ENCODE measurements around the gene AHDC1. TPM values are rescaled to one million over a fixed set of nuclear protein-coding genes. Genes with fewer than 3 reads are reported as not detected.
A peak's percentile ranks its signal among the peaks of the same experiment; 100 is the strongest.

AHDC1 gene
- polyA plus RNA-seq, 2 of the 4 experiments (the other 2 are of a cell fraction) = 1.3 to 11.5 TPM

DNA sequence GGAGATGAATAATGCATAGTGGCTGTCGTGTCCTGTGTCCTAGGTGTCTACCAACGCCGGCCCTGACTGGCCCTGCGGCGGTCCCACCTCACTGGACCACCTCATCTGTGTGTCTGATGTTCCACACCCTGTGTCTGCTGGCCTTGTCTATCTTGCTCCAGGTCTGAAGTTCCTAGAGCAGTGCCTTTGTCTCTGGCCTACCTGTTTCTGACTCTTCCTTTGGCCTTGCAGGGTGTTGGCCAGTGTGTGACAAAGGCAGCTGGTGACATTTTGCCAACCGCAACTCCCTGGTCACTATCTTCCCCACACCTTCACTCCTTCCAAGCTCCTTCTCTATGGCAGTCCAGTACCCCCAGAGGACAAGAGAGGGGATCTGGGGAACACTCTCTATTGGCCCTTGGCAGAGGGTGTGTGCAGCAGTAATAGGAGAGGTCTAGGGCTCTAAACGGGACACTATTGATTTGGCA lies 1.4 kb upstream of the AHDC1 start:
- no peak for FAIRE-seq
- Histone ChIP-seq H3K9me3 (no peaks in the 10 kb centered on the region), H3K4me3 (no peak overlapping the region), H3K4me2 (no peak overlapping the region), H3K27ac (no peak overlapping the region), H3K4me1 (peaks cover 33% of the 10 kb centered on the region)
- ATAC-seq = no peak
- DNase-seq (ENCODE audit: low read depth in 1 of 2, low spot score in 1 of 2) = no peak
- whole genome bisulfite sequencing (ENCODE audit: missing lambda C conversion rate) = 82% methylated on average over 7 of the region's 7 CpGs
- CTCF ChIA-PET = interaction anchor here (0.6 to 23.7 kb wide), 24 partner anchors 9 to 306 kb away, joined by 3 to 314 read pairs (median 6); partner anchors contain the start of gene GPR3
- TF ChIP-seq EHMT2 (IDR thresholded peaks at IDR 0.05; ENCODE audit: low read depth) (no peak), FOXS1 (CRISPR knock-in tag; IDR thresholded peaks at IDR 0.05) (no peak), MAFK (IDR thresholded peaks at IDR 0.05; ENCODE audit: partially characterized antibody) (no peak)
- TF ChIP-seq, protein P1, sequence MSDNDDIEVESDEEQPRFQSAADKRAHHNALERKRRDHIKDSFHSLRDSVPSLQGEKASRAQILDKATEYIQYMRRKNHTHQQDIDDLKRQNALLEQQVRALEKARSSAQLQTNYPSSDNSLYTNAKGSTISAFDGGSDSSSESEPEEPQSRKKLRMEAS (IDR thresholded peaks at IDR 0.05) = no peak
- TF ChIP-seq, protein P2, sequence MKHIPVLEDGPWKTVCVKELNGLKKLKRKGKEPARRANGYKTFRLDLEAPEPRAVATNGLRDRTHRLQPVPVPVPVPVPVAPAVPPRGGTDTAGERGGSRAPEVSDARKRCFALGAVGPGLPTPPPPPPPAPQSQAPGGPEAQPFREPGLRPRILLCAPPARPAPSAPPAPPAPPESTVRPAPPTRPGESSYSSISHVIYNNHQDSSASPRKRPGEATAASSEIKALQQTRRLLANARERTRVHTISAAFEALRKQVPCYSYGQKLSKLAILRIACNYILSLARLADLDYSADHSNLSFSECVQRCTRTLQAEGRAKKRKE (CRISPR knock-in tag; IDR thresholded peaks at IDR 0.05; ENCODE audit: low read depth) = no peak
- POLR2A ChIA-PET = no interaction called here

DNA sequence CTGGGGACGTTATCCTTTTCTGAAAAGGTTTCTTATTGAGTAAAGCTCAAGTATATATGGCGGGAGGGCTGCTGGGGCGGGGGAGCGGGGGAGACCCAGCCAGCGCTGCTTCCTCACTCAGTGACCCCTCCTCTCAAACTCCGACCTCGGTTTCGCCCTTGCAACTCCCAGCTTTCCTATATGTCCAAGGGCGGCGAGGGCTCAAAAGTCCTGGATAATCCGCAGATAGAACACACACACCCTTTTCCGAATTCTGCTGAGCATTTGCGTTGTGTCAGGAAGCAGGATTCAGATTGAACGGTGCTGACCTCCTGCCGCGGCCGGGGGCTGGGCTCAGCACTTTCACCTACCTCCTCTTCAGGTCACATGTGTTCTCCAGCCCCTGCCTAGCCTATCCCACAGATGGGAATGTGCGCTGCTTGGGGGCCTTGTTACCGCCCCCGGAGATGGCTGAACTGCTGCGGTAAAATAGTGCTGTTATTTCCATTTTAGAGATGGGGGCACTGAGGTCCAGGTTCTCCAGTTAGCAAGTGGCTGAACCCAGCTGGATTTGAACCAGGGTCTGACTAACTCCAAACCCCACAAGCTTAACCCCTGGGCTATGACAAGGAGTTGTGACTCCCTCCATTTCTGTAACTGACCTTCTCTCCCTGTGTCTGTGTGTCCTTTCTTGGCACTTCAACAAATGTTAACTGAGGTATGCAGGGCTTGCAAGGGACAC lies 795 bp upstream of the AHDC1 start:
- 58% methylated on average over 20 of the region's 21 CpGs for WGBS (ENCODE audit: missing lambda C conversion rate)
- ATAC-seq (no peak), DNase-seq (ENCODE audit: low read depth in 1 of 2, low spot score in 1 of 2) (no peak), FAIRE-seq (no peak)
- peaks cover 39% of the 10 kb centered on the region for H3K4me1 ChIP-seq
- no peak for TF ChIP-seq CBX8 (IDR thresholded peaks at IDR 0.05)
- no peak for TF ChIP-seq NPAS2 (CRISPR knock-in tag; IDR thresholded peaks at IDR 0.05; ENCODE audit: borderline replicate concordance)
- TF ChIP-seq RARB (CRISPR knock-in tag; IDR thresholded peaks at IDR 0.05) = no peak
- no peak for TF ChIP-seq HDAC2 (IDR thresholded peaks at IDR 0.05)
- no peak for TF ChIP-seq EHF (CRISPR knock-in tag; IDR thresholded peaks at IDR 0.05)
- H3K4me3 ChIP-seq = peak overlapping the region; percentile 90
- no peaks in the 10 kb centered on the region for H3K9me3 ChIP-seq
- ChIA-PET CTCF (interaction anchor here (0.5 to 23.7 kb wide), 23 partner anchors 14 to 322 kb away, joined by 3 to 314 read pairs (median 5); partner anchors contain the start of gene GPR3), POLR2A (interaction anchor here (1.0 kb wide), 1 partner anchor 48 kb away, joined by 6 read pairs; no protein-coding TSS in a partner anchor)
- peak overlapping the region in 1 of 2 experiments; percentile 89; a peak in 2 of 6 replicates for H3K27ac ChIP-seq
- H3K4me2 ChIP-seq = peak overlapping the region; percentile 99; the same call in 2 of the 3 replicates

DNA sequence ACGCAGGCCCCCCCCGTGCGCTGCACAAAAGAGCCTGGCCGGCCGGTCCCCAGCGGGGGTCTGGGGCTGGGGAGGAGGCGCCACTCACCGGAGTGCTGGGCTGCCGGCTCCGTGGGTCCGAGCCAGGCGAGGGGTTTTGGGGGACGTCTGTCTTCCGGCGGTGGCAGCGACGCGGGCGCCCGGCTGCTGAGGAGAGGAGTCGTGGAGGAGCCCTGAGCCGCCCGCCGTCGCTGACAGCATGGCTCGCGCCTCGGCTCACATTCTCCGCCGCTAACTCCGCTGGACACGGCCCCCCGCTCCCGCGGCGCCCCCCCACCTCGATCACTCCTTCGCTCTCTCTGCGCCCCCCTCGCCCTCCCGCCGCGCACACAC lies 649 bp downstream of the AHDC1 start:
- DNase-seq (ENCODE audit: low read depth in 1 of 2, low spot score in 1 of 2) (peak in 1 of 2 experiments; percentile 35), FAIRE-seq (no peak), ATAC-seq (peak; percentile 6 to 36; a peak in 3 of 6 replicates)
- Histone ChIP-seq H3K4me2 (peak overlapping the region; percentile 99), H3K9me3 (no peaks in the 10 kb centered on the region), H3K27ac (peak overlapping the region; percentile 83 to 89), H3K4me1 (peaks cover 53% of the 10 kb centered on the region), H3K4me3 (peak overlapping the region; percentile 90)
- WGBS (ENCODE audit: missing lambda C conversion rate) = under 1% methylated on average over 18 of the region's 43 CpGs
- ChIA-PET CTCF (interaction anchor here (0.5 to 23.7 kb wide), 8 partner anchors 34 to 1381 kb away, joined by 3 to 314 read pairs (median 60); no protein-coding TSS in a partner anchor), POLR2A (interaction anchor here (1.0 kb wide), 1 partner anchor 47 kb away, joined by 6 read pairs; no protein-coding TSS in a partner anchor)
- TF ChIP-seq GATA3 (IDR thresholded peaks at IDR 0.05; ENCODE audit: borderline replicate concordance) = no peak
- TF ChIP-seq FOSB (CRISPR knock-in tag; IDR thresholded peaks at IDR 0.05) = no peak
- TF ChIP-seq ZFP36 (IDR thresholded peaks at IDR 0.05; ENCODE audit: borderline replicate concordance, partially characterized antibody) = no peak
- TF ChIP-seq FOXS1 (CRISPR knock-in tag; IDR thresholded peaks at IDR 0.05) = no peak
- no peak for TF ChIP-seq CBX2 (IDR thresholded peaks at IDR 0.05; ENCODE audit: borderline replicate concordance, low read depth)
- TF ChIP-seq, protein P3, sequence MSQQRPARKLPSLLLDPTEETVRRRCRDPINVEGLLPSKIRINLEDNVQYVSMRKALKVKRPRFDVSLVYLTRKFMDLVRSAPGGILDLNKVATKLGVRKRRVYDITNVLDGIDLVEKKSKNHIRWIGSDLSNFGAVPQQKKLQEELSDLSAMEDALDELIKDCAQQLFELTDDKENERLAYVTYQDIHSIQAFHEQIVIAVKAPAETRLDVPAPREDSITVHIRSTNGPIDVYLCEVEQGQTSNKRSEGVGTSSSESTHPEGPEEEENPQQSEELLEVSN (IDR thresholded peaks at IDR 0.05; ENCODE audit: borderline replicate concordance, low read depth) = no peak
- no peak for TF ChIP-seq SREBF2 (IDR thresholded peaks at IDR 0.05)
- no peak for TF ChIP-seq JUNB (IDR thresholded peaks at IDR 0.05)
- TF ChIP-seq, protein P4, sequence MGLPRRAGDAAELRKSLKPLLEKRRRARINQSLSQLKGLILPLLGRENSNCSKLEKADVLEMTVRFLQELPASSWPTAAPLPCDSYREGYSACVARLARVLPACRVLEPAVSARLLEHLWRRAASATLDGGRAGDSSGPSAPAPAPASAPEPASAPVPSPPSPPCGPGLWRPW (IDR thresholded peaks at IDR 0.05) = no peak
- no peak for TF ChIP-seq TFCP2L1 (CRISPR knock-in tag; IDR thresholded peaks at IDR 0.05)
- TF ChIP-seq, protein P5, sequence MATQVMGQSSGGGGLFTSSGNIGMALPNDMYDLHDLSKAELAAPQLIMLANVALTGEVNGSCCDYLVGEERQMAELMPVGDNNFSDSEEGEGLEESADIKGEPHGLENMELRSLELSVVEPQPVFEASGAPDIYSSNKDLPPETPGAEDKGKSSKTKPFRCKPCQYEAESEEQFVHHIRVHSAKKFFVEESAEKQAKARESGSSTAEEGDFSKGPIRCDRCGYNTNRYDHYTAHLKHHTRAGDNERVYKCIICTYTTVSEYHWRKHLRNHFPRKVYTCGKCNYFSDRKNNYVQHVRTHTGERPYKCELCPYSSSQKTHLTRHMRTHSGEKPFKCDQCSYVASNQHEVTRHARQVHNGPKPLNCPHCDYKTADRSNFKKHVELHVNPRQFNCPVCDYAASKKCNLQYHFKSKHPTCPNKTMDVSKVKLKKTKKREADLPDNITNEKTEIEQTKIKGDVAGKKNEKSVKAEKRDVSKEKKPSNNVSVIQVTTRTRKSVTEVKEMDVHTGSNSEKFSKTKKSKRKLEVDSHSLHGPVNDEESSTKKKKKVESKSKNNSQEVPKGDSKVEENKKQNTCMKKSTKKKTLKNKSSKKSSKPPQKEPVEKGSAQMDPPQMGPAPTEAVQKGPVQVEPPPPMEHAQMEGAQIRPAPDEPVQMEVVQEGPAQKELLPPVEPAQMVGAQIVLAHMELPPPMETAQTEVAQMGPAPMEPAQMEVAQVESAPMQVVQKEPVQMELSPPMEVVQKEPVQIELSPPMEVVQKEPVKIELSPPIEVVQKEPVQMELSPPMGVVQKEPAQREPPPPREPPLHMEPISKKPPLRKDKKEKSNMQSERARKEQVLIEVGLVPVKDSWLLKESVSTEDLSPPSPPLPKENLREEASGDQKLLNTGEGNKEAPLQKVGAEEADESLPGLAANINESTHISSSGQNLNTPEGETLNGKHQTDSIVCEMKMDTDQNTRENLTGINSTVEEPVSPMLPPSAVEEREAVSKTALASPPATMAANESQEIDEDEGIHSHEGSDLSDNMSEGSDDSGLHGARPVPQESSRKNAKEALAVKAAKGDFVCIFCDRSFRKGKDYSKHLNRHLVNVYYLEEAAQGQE (IDR thresholded peaks at IDR 0.05) = no peak
- TF ChIP-seq ESRRA (IDR thresholded peaks at IDR 0.05; ENCODE audit: borderline replicate concordance, low read length) = no peak
- TF ChIP-seq CHD4 (IDR thresholded peaks at IDR 0.05; ENCODE audit: borderline replicate concordance) = no peak
- TF ChIP-seq NR3C1 (IDR thresholded peaks at IDR 0.05) = no peak
- TF ChIP-seq NPAS2 (CRISPR knock-in tag; IDR thresholded peaks at IDR 0.05; ENCODE audit: borderline replicate concordance) = no peak
- TF ChIP-seq CHD2 (IDR thresholded peaks at IDR 0.05; ENCODE audit: low read length, partially characterized antibody) = no peak
- TF ChIP-seq ZSCAN20 (CRISPR knock-in tag; IDR thresholded peaks at IDR 0.05) = no peak
- no peak for TF ChIP-seq KDM1A (IDR thresholded peaks at IDR 0.05; ENCODE audit: low read depth)
- TF ChIP-seq EHMT2 (IDR thresholded peaks at IDR 0.05; ENCODE audit: low read depth) = no peak
- TF ChIP-seq EHF (CRISPR knock-in tag; IDR thresholded peaks at IDR 0.05) = no peak

Measured in A549 (cell line).